Measurements from ENCODE around the gene COL13A1.
A peak's percentile ranks its signal among the peaks of the same experiment; 100 is the strongest.

Gene COL13A1

GRCh38 chr10:69955211-69955805 lies 153.6 kb downstream of the COL13A1 start:
- no peak for DNase-seq

- DNase-seq, result no peak
Observed at GRCh38 chr10:69955897-69956740, 154.4 kb downstream of the COL13A1 start.

GRCh38 chr10:69956741-69957230 lies 155.1 kb downstream of the COL13A1 start:
- DNase-seq, result no peak

- DNase-seq, result no peak
Observed at GRCh38 chr10:69957241-69957885, 155.7 kb downstream of the COL13A1 start.

- peak; percentile 16 for DNase-seq
Observed at GRCh38 chr10:69957886-69958555, 156.3 kb downstream of the COL13A1 start.

GRCh38 chr10:69958556-69958902 lies 156.8 kb downstream of the COL13A1 start:
- no peak for DNase-seq

- no peak for DNase-seq
Observed at GRCh38 chr10:69959911-69960310, 158.2 kb downstream of the COL13A1 start.

GRCh38 chr10:69960606-69960987 lies 158.9 kb downstream of the COL13A1 start:
- DNase-seq, result no peak

GRCh38 chr10:69960988-69961880 lies 159.5 kb downstream of the COL13A1 start:
- DNase-seq, result no peak

- no peak for DNase-seq
Observed at GRCh38 chr10:69961881-69962745, 160.4 kb downstream of the COL13A1 start.

GRCh38 chr10:69962746-69963135 lies 161.0 kb downstream of the COL13A1 start:
- no peak for DNase-seq

- DNase-seq, result no peak
Observed at GRCh38 chr10:69963178-69963834, 161.6 kb downstream of the COL13A1 start.

GRCh38 chr10:69963835-69964710 lies 162.4 kb downstream of the COL13A1 start:
- DNase-seq, result no peak

- DNase-seq, result no peak
Observed at GRCh38 chr10:69965086-69965485, 163.4 kb downstream of the COL13A1 start.

- DNase-seq, result no peak
Observed at GRCh38 chr10:69965919-69966662, 164.4 kb downstream of the COL13A1 start.

GRCh38 chr10:69968830-69969229 lies 167.1 kb downstream of the COL13A1 start:
- DNase-seq, result no peak

- no peak for DNase-seq
Observed at GRCh38 chr10:69969977-69970376, 168.3 kb downstream of the COL13A1 start.

GRCh38 chr10:69972981-69973397 lies 171.3 kb downstream of the COL13A1 start:
- DNase-seq, result no peak

- no peak for DNase-seq
Observed at GRCh38 chr10:69973678-69974077, 172.0 kb downstream of the COL13A1 start.

All from NCI-H2107 (cell line).